ENCODE measurements around the gene PI4K2A. TPM values are rescaled to one million over a fixed set of nuclear protein-coding genes. Genes with fewer than 3 reads are reported as not detected.

Gene PI4K2A
- total RNA-seq, 6 experiments from 2014 or later = 26.7 to 35.3 (median 31.6) TPM

- Mint-ChIP-seq H3K4me3 (no peak overlapping the region), H3K36me3 (ENCODE audit: low read depth) (peaks cover 42% of the 10 kb centered on the region), H3K27ac (no peak overlapping the region; the same call in 1 of the 2 replicates), H3K4me1 (ENCODE audit: low read depth) (peaks cover 49% of the 10 kb centered on the region), H3K9me3 (no peaks in the 10 kb centered on the region), H3K27me3 (ENCODE audit: insufficient read depth) (peaks cover 1% of the 10 kb centered on the region)
- no peak for DNase-seq
- TF ChIP-seq CTCF (IDR thresholded peaks at IDR 0.05) = no peak
These were observed 78.2 kb downstream of the PI4K2A start for GRCh38 chr10:97718659-97719142.

- Mint-ChIP-seq H3K27me3 (ENCODE audit: insufficient read depth) (no peaks in the 10 kb centered on the region; the same call in none of the 2 replicates), H3K27ac (no peak overlapping the region), H3K4me1 (ENCODE audit: low read depth) (peaks cover 55% of the 10 kb centered on the region), H3K36me3 (ENCODE audit: low read depth) (peaks cover 42% of the 10 kb centered on the region), H3K9me3 (no peaks in the 10 kb centered on the region), H3K4me3 (no peak overlapping the region)
- no peak for DNase-seq
- no peak for TF ChIP-seq CTCF (IDR thresholded peaks at IDR 0.05)
These were observed 79.1 kb downstream of the PI4K2A start for GRCh38 chr10:97719602-97720001.

GRCh38 chr10:97721871-97722780 is 81.7 kb downstream of the PI4K2A start:
- TF ChIP-seq CTCF (IDR thresholded peaks at IDR 0.05) = no peak
- H3K4me1 Mint-ChIP-seq (ENCODE audit: low read depth) = peaks cover 47% of the 10 kb centered on the region
- H3K27ac Mint-ChIP-seq = peak overlapping the region; percentile 45; the same call in 1 of the 2 replicates
- peaks cover 26% of the 10 kb centered on the region for H3K36me3 Mint-ChIP-seq (ENCODE audit: low read depth)
- H3K27me3 Mint-ChIP-seq (ENCODE audit: insufficient read depth) = no peaks in the 10 kb centered on the region; the same call in 1 of the 2 replicates
- no peaks in the 10 kb centered on the region for H3K9me3 Mint-ChIP-seq
- H3K4me3 Mint-ChIP-seq = no peak overlapping the region
- DNase-seq = no peak

- peak; percentile 34 for DNase-seq
- Mint-ChIP-seq H3K4me1 (ENCODE audit: low read depth) (peaks cover 39% of the 10 kb centered on the region), H3K36me3 (ENCODE audit: low read depth) (peaks cover 17% of the 10 kb centered on the region), H3K27me3 (ENCODE audit: insufficient read depth) (no peaks in the 10 kb centered on the region; the same call in 1 of the 2 replicates), H3K4me3 (no peak overlapping the region), H3K27ac (no peak overlapping the region), H3K9me3 (no peaks in the 10 kb centered on the region)
- TF ChIP-seq CTCF (IDR thresholded peaks at IDR 0.05) = 0 out of 2 replicates have a peak, but pooled peaks have one; percentile 6
These were observed 82.5 kb downstream of the PI4K2A start for GRCh38 chr10:97723001-97723400.

- TF ChIP-seq CTCF (IDR thresholded peaks at IDR 0.05) = no peak
- H3K4me1 Mint-ChIP-seq (ENCODE audit: low read depth) = peaks cover 24% of the 10 kb centered on the region
- H3K9me3 Mint-ChIP-seq = no peaks in the 10 kb centered on the region
- 0 out of 2 replicates have a peak, but pooled peaks cover 6% of the 10 kb centered on the region for H3K36me3 Mint-ChIP-seq (ENCODE audit: low read depth)
- peak; percentile 59 for DNase-seq
- no peaks in the 10 kb centered on the region; the same call in 1 of the 2 replicates for H3K27me3 Mint-ChIP-seq (ENCODE audit: insufficient read depth)
- no peak overlapping the region for H3K4me3 Mint-ChIP-seq
- peak overlapping the region; percentile 65; the same call in 1 of the 2 replicates for H3K27ac Mint-ChIP-seq
These were observed 84.0 kb downstream of the PI4K2A start for GRCh38 chr10:97724341-97724941.

Other genes with a start within 250 kb of the PI4K2A start
- 10 to 100 TPM; 37.3 to 46.6 (median 42.2) TPM for gene RRP12, start 239.3 kb upstream of the PI4K2A start, total RNA-seq (2021; fragmentation: NEBNext Ultra II Directional; extraction: Animal tissue kit (Norgen Biotek cat#: 25700))
- gene PGAM1, start 214.5 kb upstream of the PI4K2A start, total RNA-seq (2021; fragmentation: NEBNext Ultra II Directional; extraction: Animal tissue kit (Norgen Biotek cat#: 25700)) = 100 to 1,000 TPM; 505 to 594 (median 542) TPM
- 10 to 100 TPM; 36.2 to 42.8 (median 39.9) TPM for gene EXOSC1, start 194.7 kb upstream of the PI4K2A start, total RNA-seq (2021; fragmentation: NEBNext Ultra II Directional; extraction: Animal tissue kit (Norgen Biotek cat#: 25700))
- 10 to 100 TPM; 60.7 to 64.9 (median 63.1) TPM for gene ZDHHC16, start 194.5 kb upstream of the PI4K2A start, total RNA-seq (2021; fragmentation: NEBNext Ultra II Directional; extraction: Animal tissue kit (Norgen Biotek cat#: 25700))
- gene MMS19, start 142.2 kb upstream of the PI4K2A start, total RNA-seq (2021; fragmentation: NEBNext Ultra II Directional; extraction: Animal tissue kit (Norgen Biotek cat#: 25700)) = 10 to 100 TPM; 53.8 to 61.2 (median 56.3) TPM
- gene UBTD1, start 141.7 kb upstream of the PI4K2A start, total RNA-seq (2021; fragmentation: NEBNext Ultra II Directional; extraction: Animal tissue kit (Norgen Biotek cat#: 25700)) = 10 to 100 TPM; 31.3 to 42.1 (median 34.8) TPM
- gene ANKRD2, start 67.9 kb upstream of the PI4K2A start, total RNA-seq (2021; fragmentation: NEBNext Ultra II Directional; extraction: Animal tissue kit (Norgen Biotek cat#: 25700)) = 1 to 10 TPM in 4 of 6 experiments, under 1 TPM in 2; 0.31 to 7.7 (median 6.5) TPM
- under 1 TPM; 0.26 to 0.66 (median 0.46) TPM for gene HOGA1, start 56.3 kb upstream of the PI4K2A start, total RNA-seq (2021; fragmentation: NEBNext Ultra II Directional; extraction: Animal tissue kit (Norgen Biotek cat#: 25700))
- not detected for gene C10orf62, start 51.0 kb upstream of the PI4K2A start, total RNA-seq (2021; fragmentation: NEBNext Ultra II Directional; extraction: Animal tissue kit (Norgen Biotek cat#: 25700))
- gene MORN4, start 7.2 kb upstream of the PI4K2A start, total RNA-seq (2021; fragmentation: NEBNext Ultra II Directional; extraction: Animal tissue kit (Norgen Biotek cat#: 25700)) = 10 to 100 TPM in 3 of 6 experiments, 1 to 10 TPM in 3; 9.4 to 11.3 (median 10.1) TPM
- gene AVPI1, start 46.6 kb downstream of the PI4K2A start, total RNA-seq (2021; fragmentation: NEBNext Ultra II Directional; extraction: Animal tissue kit (Norgen Biotek cat#: 25700)) = 10 to 100 TPM; 28.2 to 44.8 (median 39.5) TPM
- 10 to 100 TPM; 76.7 to 94.7 (median 80.9) TPM for gene MARVELD1, start 73.1 kb downstream of the PI4K2A start, total RNA-seq (2021; fragmentation: NEBNext Ultra II Directional; extraction: Animal tissue kit (Norgen Biotek cat#: 25700))
- 10 to 100 TPM; 16.6 to 23.0 (median 18.3) TPM for gene ZFYVE27, start 96.5 kb downstream of the PI4K2A start, total RNA-seq (2021; fragmentation: NEBNext Ultra II Directional; extraction: Animal tissue kit (Norgen Biotek cat#: 25700))
- not detected for gene SFRP5, start 131.3 kb downstream of the PI4K2A start, total RNA-seq (2021; fragmentation: NEBNext Ultra II Directional; extraction: Animal tissue kit (Norgen Biotek cat#: 25700))
- gene GOLGA7B, start 209.2 kb downstream of the PI4K2A start, total RNA-seq (2021; fragmentation: NEBNext Ultra II Directional; extraction: Animal tissue kit (Norgen Biotek cat#: 25700)) = not detected

Measured in HFFc6 (cell line).